T47D (cell line): Measurements from ENCODE around the gene ZBED1.
"Not testable (repeated sequence)": the region's sequence is repeated elsewhere in the genome, so short reads cannot be mapped to it uniquely, and the experiment has no call there.

Experiments
- DNase-seq, 2 experiments: peaks; one replicate each; pipeline versions ENCODE4 v3.0.0 to v3.0.0-alpha.2; 2011 to 2012; ENCODE audit warnings: low read depth in 1 of 2, low spot score in 1 of 2
- JUND ChIP-seq: IDR thresholded peaks from 2 replicates; pipeline ENCODE4 v1.6.1; 2012; ENCODE audit warnings: low read depth
- in situ Hi-C: cut with HindIII; loops from 2 replicates; pipeline ENCODE4 v1.10.0; 2016; ENCODE audit warnings: low sequenced_read_pairs, low pct_unique_long_range_greater_than_20kb

The ZBED1 gene

DNA sequence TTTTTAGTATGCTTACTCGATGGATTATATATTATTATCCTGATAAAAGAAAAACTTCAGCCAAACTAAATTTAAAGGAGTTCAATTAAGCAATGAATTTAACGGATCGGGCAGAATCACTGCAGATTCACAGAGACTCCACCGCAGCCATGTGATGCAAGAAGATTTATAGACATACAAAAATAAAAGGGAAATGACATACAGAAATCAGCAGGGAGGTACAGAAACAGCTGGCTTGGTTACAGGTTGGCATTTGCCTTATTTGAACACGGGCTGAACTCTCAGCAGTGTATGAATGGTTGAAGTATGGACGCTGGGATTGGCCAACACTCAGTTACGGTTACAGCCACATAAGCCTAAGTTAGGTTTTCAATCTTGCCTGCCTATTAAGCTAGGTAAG lies 35.4 kb upstream of the ZBED1 start:
- no peak for TF ChIP-seq JUND
- in situ Hi-C loops, result no loop called here
- DNase-seq, result no peak

DNA sequence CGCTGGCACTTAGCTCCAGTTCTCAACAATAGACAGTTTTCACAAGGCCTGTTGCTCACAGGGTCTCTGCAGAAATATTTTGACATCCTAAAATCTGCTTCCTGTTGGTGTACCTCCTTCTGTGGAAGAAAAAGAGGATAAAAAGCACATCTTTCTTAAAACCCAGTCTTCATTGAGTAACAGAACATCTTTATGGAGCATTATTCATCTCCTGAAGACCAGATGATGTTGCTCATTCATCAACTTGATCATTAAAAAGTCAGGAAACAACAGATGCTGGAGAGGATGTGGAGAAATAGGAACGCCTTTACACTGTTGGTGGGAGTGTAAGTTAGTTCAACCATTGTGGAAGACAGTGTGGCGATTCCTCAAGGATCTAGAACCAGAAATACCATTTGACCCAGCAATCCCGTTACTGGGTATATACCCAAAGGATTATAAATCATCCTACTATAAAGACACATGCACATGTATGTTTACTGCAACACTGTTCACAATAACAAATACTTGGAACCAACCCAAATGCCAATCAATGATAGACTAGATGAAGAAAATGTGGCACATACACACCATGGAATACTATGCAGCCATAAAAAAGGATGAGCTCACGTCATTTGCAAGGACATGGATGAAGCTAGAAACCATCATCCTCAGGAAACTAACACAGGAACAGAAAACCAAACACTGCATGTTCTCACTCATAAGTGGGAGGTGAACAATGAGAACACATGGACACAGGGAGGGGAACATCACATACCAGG lies 33.7 kb upstream of the ZBED1 start:
- DNase-seq, in situ Hi-C loops: not testable (repeated sequence)

DNA sequence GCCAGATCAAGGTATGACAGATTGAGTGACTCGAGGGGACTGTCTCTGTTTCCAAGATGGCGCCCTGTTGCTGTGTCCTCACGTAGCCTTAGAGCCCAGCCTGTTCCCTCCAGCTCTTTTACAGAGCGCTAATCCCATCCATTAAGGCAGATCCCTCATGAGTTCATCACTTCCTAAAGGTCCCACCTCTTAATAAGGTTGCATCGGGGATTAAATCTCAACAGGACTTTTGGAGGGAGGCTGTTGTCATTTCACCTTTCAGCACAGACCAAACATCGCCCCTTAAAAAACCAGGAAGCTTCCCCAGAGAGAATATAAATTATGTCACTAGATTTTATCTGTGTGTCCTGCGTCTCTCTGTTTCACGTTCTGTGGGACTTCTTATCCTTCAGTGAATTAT lies 32.6 kb upstream of the ZBED1 start:
- no peak for DNase-seq
- no peak for TF ChIP-seq JUND
- in situ Hi-C loops, result no loop called here

DNA sequence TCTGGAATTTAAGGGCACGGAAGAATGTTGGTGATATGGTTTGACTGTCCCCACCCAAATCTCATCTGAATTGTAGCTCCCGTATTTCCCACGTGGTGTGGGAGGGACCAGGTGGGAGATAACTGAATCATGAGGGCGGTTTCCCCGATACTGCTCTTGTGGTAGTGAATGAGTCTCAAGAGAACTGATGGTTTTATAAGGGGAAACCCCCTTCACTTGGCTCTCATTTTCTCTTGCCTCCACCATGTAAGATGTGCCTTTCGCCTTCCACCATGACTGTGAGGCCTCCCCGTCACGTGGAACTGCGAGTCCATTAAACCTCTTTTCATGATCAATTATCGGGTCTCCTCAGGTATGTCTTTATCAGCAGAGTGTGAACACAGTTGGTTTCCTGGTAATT lies 25.6 kb upstream of the ZBED1 start:
- in situ Hi-C loops, result no loop called here
- no peak for TF ChIP-seq JUND

DNA sequence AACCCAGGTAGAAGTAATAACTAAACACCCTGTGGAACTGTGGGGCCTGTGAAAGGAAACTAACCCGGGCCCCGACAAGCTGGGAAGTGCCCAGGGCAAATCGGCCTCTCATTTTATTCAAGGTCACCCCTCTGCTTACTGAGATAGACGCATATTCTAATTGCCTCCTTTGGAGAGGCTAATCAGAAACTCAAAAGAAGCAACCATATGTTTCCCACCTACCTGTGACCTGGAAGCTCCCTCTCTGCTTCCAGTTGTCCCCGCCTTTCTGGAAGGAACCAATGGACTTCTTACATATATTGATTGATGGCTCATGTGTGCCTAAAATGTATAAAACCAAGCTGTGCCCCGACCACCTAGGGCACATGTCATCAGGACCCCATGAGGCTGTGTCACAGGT lies 23.1 kb upstream of the ZBED1 start:
- DNase-seq, result no peak
- in situ Hi-C loops, result no loop called here
- TF ChIP-seq JUND, result no peak

More for the DNA sequence above, 25.6 kb upstream of the ZBED1 start:
- DNase-seq, result no peak

DNA sequence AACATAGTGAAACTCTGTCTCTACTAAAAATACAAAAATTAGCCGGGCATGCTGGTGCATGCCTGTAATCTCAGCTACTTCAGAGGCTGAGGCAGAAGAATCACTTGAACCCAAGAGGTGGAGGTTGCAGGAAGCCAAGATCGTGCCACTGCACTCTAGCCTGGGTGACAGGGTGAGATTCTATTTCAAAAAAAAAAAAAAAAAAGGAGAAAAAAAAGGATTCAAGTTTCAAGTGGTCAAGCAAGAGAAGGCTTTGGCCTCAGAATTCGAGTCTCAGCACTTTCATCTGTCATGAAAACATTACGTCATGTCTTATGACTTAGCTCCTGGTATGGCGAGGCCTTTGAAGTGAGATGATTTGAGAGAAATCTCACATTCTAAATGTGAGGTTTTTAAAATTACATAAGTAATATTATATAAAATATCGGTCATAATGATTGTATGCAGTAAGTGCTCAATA lies 21.2 kb upstream of the ZBED1 start:
- in situ Hi-C loops, result no loop called here
- DNase-seq, result no peak

DNA sequence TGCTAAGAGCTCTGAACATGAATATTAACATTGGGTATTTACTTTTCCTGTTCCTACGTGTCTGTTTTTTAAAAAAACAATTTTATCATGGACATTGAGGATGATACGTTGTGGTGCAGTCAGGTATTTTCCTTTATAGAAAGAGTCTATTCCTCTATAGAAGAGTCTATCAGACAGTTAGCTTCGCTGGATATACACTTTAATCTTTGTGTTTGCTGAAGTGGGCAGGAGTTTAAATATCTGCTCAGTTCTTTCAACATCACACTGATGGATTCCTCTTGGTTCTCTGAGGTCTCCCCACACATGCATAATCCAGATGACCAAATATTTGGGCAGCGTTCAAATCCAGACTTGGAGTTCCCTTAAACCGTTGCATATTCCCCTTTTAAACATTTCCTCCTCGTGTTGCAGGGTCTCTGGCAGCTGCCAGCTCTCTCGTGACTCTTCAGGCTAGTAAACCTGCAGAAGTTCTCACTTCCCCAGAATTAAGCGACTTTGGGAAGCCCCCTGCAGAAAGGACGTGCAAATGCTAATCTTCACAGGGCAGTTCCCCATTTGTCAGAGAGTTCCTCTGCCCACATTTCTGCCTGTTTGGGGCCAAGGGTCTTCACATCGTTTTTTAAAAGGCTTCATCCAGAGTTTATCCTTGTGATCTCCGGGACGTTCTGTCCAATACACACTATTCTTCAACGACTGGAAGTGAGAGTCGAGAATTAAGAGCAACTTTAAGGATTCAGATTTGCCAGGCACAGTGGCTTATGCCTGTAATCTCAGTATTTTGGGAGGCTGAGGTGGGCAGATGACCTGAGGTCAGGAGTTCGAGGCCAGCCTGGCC lies 20.5 kb upstream of the ZBED1 start:
- no peak for TF ChIP-seq JUND
- DNase-seq, result no peak
- in situ Hi-C loops, result no loop called here

More for the DNA sequence above, 21.2 kb upstream of the ZBED1 start:
- no peak for TF ChIP-seq JUND

DNA sequence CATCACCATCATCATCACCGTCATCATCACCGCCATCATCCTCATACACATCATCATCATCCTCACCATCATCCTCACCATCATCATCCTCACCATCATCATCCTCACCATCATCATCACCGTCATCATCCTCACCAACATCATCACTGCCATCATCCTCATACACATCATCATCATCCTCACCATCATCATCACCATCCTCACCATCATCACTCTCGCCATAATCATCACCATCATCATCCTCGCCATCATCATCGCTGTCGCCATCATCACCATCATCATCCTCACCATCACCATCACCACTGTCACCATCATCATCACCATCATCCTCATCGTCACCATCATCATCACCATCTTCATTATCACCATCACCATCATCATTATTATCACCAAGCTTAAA lies 19.8 kb upstream of the ZBED1 start:
- DNase-seq, result no peak
- no peak for TF ChIP-seq JUND
- in situ Hi-C loops, result no loop called here

DNA sequence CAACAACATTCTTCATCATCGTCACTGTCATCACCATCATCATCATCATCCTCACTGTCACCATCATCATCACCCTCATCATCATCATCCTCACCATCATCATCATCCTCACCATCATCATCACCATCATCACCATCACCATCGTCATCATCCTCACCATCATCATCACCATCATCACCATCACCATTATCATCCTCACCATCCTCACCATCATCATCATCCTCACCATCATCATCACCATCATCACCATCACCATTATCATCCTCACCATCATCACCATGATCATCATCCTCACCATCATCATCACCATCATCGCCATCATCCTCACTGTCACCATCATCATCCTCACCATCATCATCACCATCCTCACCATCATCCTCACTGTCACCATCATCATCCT lies 18.9 kb upstream of the ZBED1 start:
- DNase-seq, in situ Hi-C loops: not testable (repeated sequence)

DNA sequence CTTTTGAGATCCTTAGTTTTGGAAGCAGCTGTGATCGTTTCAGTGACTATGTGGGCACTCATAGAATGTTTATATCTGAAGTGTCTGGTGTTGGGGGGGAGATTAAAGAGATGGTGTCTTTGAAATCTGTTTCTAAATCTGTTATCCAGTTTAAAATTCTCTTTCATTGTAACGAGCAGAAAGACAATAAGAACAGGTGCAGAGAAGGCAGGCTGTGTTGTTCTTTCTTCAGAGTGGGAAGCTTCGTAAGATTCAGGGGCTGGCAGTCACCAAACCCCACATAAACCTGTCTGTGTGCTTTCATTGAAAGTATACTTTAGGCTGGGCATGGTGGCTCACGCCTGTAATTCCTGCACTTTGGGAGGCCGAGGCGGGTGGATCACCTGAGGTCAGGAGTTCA lies 16.3 kb upstream of the ZBED1 start:
- no peak for TF ChIP-seq JUND
- in situ Hi-C loops, result no loop called here
- no peak for DNase-seq

DNA sequence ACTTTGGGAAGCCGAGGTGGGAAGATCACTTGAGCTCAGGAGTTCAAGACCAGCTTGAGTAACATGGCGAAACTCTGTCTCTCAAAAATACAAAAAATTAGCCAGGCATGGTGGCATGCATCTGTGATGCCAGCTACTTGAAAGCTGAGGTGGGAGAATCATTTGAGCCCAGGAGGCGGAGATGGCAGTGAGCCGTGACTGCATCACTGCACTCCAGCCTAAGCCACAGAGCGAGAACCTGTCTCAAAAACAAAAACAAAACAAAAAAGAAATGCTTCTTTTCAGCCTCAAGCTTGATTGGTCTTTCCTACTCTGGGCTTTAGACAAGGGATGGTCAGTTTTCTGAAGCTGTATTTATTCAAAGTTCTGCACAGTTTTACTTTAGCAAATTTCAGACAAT lies 15.8 kb upstream of the ZBED1 start:
- no peak for TF ChIP-seq JUND
- DNase-seq, result no peak
- in situ Hi-C loops, result no loop called here

DNA sequence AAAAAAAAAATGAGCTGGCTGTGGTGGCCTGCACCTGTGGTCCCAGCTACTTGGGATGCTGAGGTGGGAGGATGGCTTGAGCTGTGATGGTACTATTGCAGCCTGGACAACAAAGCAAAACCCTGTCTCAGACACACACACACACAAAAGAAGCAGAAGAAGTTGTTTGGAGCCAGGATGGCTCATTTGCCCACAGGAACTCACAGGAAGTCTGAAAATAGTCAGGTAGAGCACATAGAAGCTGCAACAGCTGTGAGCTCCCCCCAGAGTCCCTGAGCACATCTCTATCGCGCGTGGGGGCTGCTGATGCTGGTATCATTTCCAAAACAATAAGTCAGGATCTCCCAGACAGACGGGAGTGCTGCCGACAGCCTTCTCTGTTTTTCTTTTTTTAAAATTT lies 13.4 kb upstream of the ZBED1 start:
- TF ChIP-seq JUND, result no peak
- in situ Hi-C loops, result no loop called here
- no peak for DNase-seq

DNA sequence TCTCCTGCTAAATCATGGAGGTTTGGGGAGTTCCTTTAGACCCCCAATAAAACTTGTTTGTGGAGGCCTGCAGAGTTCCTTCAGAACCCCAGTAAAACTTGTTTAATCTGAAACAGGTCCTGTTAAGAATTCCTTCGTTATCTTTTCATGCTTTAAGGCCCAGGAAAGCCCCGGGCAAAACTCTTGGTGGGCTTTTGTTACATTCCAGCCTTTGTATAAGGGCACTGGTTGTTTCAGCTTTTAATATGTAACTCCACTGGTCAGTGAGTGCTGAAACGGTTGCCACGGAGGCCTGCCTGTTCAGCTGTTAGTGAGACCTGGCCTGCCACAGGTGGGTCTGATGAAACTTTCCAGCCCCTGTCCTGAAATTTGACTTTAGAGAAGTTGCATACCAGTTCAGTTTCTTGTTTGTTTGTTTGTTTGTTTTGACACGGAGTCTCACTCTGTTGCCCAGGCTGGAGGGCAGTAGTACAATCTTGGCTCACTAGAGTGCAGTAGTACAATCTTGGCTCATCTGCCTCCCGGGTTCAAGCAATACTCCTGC lies 12.4 kb upstream of the ZBED1 start:
- in situ Hi-C loops, result no loop called here
- DNase-seq, result no peak
- no peak for TF ChIP-seq JUND
